ENCODE measurements around the gene SYNE2. TPM values are rescaled to one million over a fixed set of nuclear protein-coding genes. Genes with fewer than 3 reads are reported as not detected.

The SYNE2 gene
- total and polyA plus RNA-seq, 2 of the 8 experiments (the other 6 are each of a cell fraction or from before 2014, with no cell fraction given) = 32.6 to 46.1 TPM

DNA sequence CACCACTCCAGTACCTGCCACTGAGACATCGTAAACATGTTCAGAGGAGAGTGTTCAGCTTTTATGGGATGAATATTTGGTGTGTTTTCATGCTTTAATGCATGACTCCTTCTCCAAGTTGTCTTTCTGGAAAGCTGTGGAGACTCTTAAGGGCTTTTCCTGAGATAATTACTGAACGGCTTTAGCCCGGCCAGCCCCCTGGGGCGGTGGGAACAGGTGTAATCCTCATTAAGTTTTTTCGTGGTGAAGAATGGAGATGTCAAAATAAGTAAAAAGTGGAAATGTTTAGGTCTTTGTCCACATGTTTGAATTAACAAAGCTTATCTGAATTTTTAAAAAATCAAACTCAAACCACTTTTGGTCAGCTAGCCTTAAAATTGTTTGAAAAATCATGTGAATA is 1.5 kb downstream of the SYNE2 start:
- Histone ChIP-seq H3K4me3 (ENCODE audit: extremely low read depth in 1 of 4, insufficient read depth in 2 of 4, low read depth in 3 of 4, low read length in 4 of 4) (peak overlapping the region; percentile 78 to 84 (median 80)), H3K27me3 (replicated peaks in 1 of 4; ENCODE audit: control insufficient read depth in 3 of 4, extremely low read depth in 1 of 4, insufficient read depth in 3 of 4, low read length in 3 of 4) (peaks cover 0 to 2% (median 0%) of the 10 kb centered on the region in 4 experiments; a peak in 2 of 7 replicates), H3K79me2 (ENCODE audit: control insufficient read depth in 1 of 2, insufficient read depth in 2 of 2, low read length in 2 of 2) (peaks cover 10 to 52% of the 10 kb centered on the region in 2 experiments), H3K27ac (ENCODE audit: low read depth, low read length) (no peak overlapping the region), H3K4me1 (replicated peaks in 1 of 4; ENCODE audit: control insufficient read depth in 3 of 4, insufficient read depth in 4 of 4, low read length in 3 of 4) (peaks cover 0 to 3% (median 2%) of the 10 kb centered on the region in 4 experiments; a peak in 5 of 7 replicates), H3K36me3 (ENCODE audit: control insufficient read depth in 2 of 4, insufficient read depth in 4 of 4, low read length in 3 of 4) (no peaks in the 10 kb centered on the region), H2BK15ac (ENCODE audit: low read length) (no peak overlapping the region), H4K20me1 (replicated peaks in 1 of 2; ENCODE audit: control insufficient read depth in 1 of 2, insufficient read depth in 2 of 2, low read length in 2 of 2) (peaks cover 5 to 15% of the 10 kb centered on the region in 2 experiments), H4K91ac (replicated peaks; ENCODE audit: insufficient read length, low read length) (no peak overlapping the region), H3K56ac (replicated peaks; ENCODE audit: insufficient read length, low read depth, low read length) (no peak overlapping the region), H3K9ac (replicated peaks in 1 of 4; ENCODE audit: extremely low read depth in 1 of 4, low read depth in 3 of 4, low read length in 3 of 4) (peak overlapping the region in 2 of 4 experiments; percentile 40 to 68; a peak in 1 of 7 replicates), H4K8ac (ENCODE audit: extremely low read depth, insufficient read depth, low read length) (no peak overlapping the region), H2BK12ac (ENCODE audit: low read depth, low read length) (no peak overlapping the region), H2AK5ac (ENCODE audit: low read depth, low read length) (no peak overlapping the region), H2BK20ac (ENCODE audit: low read length) (no peak overlapping the region), H3K14ac (ENCODE audit: insufficient read length) (no peak overlapping the region), H2AFZ (ENCODE audit: low read length) (no peak overlapping the region), H3K9me3 (ENCODE audit: insufficient read depth in 2 of 2, low read depth in 1 of 2, low read length in 1 of 2) (no peaks in the 10 kb centered on the region), H3K79me1 (ENCODE audit: low read depth, low read length) (peaks cover 5% of the 10 kb centered on the region), H4K5ac (ENCODE audit: insufficient read length, low read depth, low read length) (no peak overlapping the region), H2BK120ac (replicated peaks; ENCODE audit: low read depth, low read length) (no peak overlapping the region), H2BK5ac (ENCODE audit: low read depth, low read length) (no peak overlapping the region), H3K4ac (replicated peaks; ENCODE audit: insufficient read length, low read depth, low read length) (no peak overlapping the region), H3K4me2 (ENCODE audit: insufficient read depth in 1 of 2, low read depth in 2 of 2, low read length in 2 of 2) (peak overlapping the region; percentile 82 to 86), H3K23ac (ENCODE audit: insufficient read length) (no peak overlapping the region), H3K18ac (ENCODE audit: extremely low read depth, low read length) (no peak overlapping the region), H3K23me2 (ENCODE audit: low read depth, low read length) (peaks cover 10% of the 10 kb centered on the region; the same call in 1 of the 2 replicates)
- WGBS, 2 experiments (ENCODE audit: extremely low coverage in 1 of 2, insufficient coverage in 1 of 2, insufficient read length in 1 of 2, insufficient replicate concordance in 2 of 2, low coverage in 1 of 2, low lambda C conversion rate in 2 of 2, missing lambda C conversion rate in 1 of 2) = 31% methylated on average over 5 of the region's 5 CpGs; no CpG with 5 or more reads in 1 of the 2 experiments
- FAIRE-seq = no peak
- POLR2A ChIA-PET (ENCODE audit: partially characterized antibody) = interaction anchor here (0.9 kb wide), 1 partner anchor 142 kb away, joined by 4 read pairs; no protein-coding TSS in a partner anchor
- DNase-seq (ENCODE audit: low read depth in 1 of 2, low spot score in 2 of 2) = no peak
- CTCF ChIA-PET (ENCODE audit: partially characterized antibody) = interaction anchor here (0.7 kb wide), 1 partner anchor 141 kb away, joined by 3 read pairs; no protein-coding TSS in a partner anchor
- TF ChIP-seq FOSL1 (IDR thresholded peaks at IDR 0.05; ENCODE audit: insufficient read depth, low read depth, low read length) = no peak
- TF ChIP-seq GTF2F1 (IDR thresholded peaks at IDR 0.05; ENCODE audit: borderline replicate concordance, low read depth, low read length) = no peak
- TF ChIP-seq POU5F1 (IDR thresholded peaks at IDR 0.05; ENCODE audit: low read depth, low read length) = no peak
- no peak for TF ChIP-seq PHF8 (conservative IDR thresholded peaks at IDR 0.05; ENCODE audit: low read depth, low read length)

Data from H1 (cell line).